Brain microvascular endothelial cell (primary cell): ENCODE measurements around the gene FERMT2.

ENCODE experiments used
- DNase-seq: peaks from one replicate; pipeline ENCODE4 v3.0.0-alpha.2; 2020
- H3K27ac ChIP-seq: fragments of 250-450 bp; sonication (Bioruptor Pico); 2 replicates; pipeline ENCODE4 v1.5.1; 2020; ENCODE audit warnings: mild to moderate bottlenecking, moderate library complexity
- H3K27me3 ChIP-seq: fragments of 250-450 bp; sonication (Bioruptor Pico); replicated peaks from 2 replicates; pipeline ENCODE4 v1.5.1; 2020; ENCODE audit warnings: mild to moderate bottlenecking
- H3K36me3 ChIP-seq: fragments of 250-450 bp; sonication (Bioruptor Pico); replicated peaks from 2 replicates; pipeline ENCODE4 v1.5.1; 2020; ENCODE audit warnings: mild to moderate bottlenecking
- H3K4me3 ChIP-seq: 2 replicates; pipeline ENCODE4 v1.5.1; 2011; ENCODE audit warnings: low read depth, mild to moderate bottlenecking, control low read depth, low read length, moderate library complexity
- CTCF ChIP-seq: IDR thresholded peaks from 2 replicates; pipeline ENCODE4 v1.5.1; 2011; ENCODE audit warnings: low read depth, mild to moderate bottlenecking, moderate library complexity, low read length, control low read depth, inconsistent platforms; ENCODE audit errors: missing control alignments
- in situ Hi-C: cut with HindIII; loops from 2 replicates; pipeline ENCODE4 v1.10.0; 2017; ENCODE audit warnings: low sequenced_read_pairs, low pct_ligation_motif_present

FERMT2 gene

GRCh38 chr14:52906141-52906601, 44.7 kb downstream of the FERMT2 start:
- no peak overlapping the region for H3K4me3 ChIP-seq
- DNase-seq: peak; percentile 66
- in situ Hi-C loops: no loop called here
- H3K27me3 ChIP-seq: no peaks in the 10 kb centered on the region
- TF ChIP-seq CTCF: no peak
- H3K36me3 ChIP-seq: peaks cover 15% of the 10 kb centered on the region
- H3K27ac ChIP-seq: peak overlapping the region; percentile 77

- Histone ChIP-seq H3K27ac (peak overlapping the region; percentile 53), H3K4me3 (no peak overlapping the region), H3K27me3 (no peaks in the 10 kb centered on the region), H3K36me3 (peaks cover 17% of the 10 kb centered on the region)
- peak; percentile 68 for DNase-seq
- in situ Hi-C loops: no loop called here
- no peak for TF ChIP-seq CTCF
These were observed 47.8 kb downstream of the FERMT2 start for GRCh38 chr14:52902971-52903619.

- no peak overlapping the region for H3K27ac ChIP-seq
- H3K27me3 ChIP-seq: no peaks in the 10 kb centered on the region
- no peak for TF ChIP-seq CTCF
- no peak overlapping the region for H3K4me3 ChIP-seq
- peaks cover 17% of the 10 kb centered on the region for H3K36me3 ChIP-seq
- no peak for DNase-seq
- in situ Hi-C loops: no loop called here
These were observed 49.4 kb downstream of the FERMT2 start for GRCh38 chr14:52901357-52901980.

- H3K27me3 ChIP-seq: no peaks in the 10 kb centered on the region
- in situ Hi-C loops: no loop called here
- no peak overlapping the region for H3K27ac ChIP-seq
- DNase-seq: no peak
- peaks cover 17% of the 10 kb centered on the region for H3K36me3 ChIP-seq
- no peak for TF ChIP-seq CTCF
- H3K4me3 ChIP-seq: no peak overlapping the region
These were observed 50.1 kb downstream of the FERMT2 start for GRCh38 chr14:52900731-52901130.

- in situ Hi-C loops: no loop called here
These were observed 52.4 kb downstream of the FERMT2 start for GRCh38 chr14:52898496-52898895.

More at GRCh38 chr14:52898496-52898895, 52.4 kb downstream of the FERMT2 start:
- Histone ChIP-seq H3K27me3 (no peaks in the 10 kb centered on the region), H3K4me3 (no peak overlapping the region), H3K27ac (no peak overlapping the region), H3K36me3 (peaks cover 17% of the 10 kb centered on the region)
- TF ChIP-seq CTCF: no peak
- DNase-seq: no peak
